Neural cell (in vitro differentiated cells): Measurements from ENCODE around the gene CACNA1H.

ENCODE experiments used
- EP300 ChIP-seq: fragments of 450-650 bp; conservative IDR thresholded peaks from 2 replicates; pipeline ENCODE4 v1.6.1; 2014; ENCODE audit warnings: antibody characterized with exemption, mild to moderate bottlenecking, moderate library complexity; ENCODE audit not compliant: poor library complexity, severe bottlenecking
- MXI1 ChIP-seq: fragments of 450-650 bp; conservative IDR thresholded peaks from 2 replicates; pipeline ENCODE4 v1.6.1; 2014; ENCODE audit warnings: antibody characterized with exemption, mild to moderate bottlenecking; ENCODE audit not compliant: poor library complexity, severe bottlenecking
- TF ChIP-seq, protein P1 (sequence below): fragments of 450-650 bp; IDR thresholded peaks from 2 replicates; pipeline ENCODE4 v1.5.1; 2014; ENCODE audit warnings: antibody characterized with exemption, mild to moderate bottlenecking, moderate library complexity; ENCODE audit not compliant: poor library complexity, severe bottlenecking

DNA sequence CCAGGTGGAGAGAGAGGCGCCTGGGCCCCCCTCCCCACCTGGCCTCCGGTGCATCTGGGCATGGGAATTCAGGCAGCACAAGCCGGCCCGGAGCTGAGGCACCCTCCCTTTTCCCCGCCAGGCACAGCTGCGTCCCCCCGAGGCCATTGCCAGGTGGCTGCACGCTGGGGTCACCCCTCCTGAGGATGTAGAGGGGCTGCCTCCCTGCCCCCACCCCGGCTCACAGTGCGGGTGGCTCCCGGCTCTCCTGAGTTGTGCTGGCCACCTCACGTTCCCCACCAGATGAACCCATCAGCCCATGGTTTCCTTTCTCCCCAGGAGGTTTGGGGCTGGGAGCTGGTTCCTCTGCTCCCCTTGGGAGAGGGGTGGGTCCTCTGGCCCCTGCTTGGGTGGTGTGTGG, 12.6 kb downstream of the CACNA1H start:
- TF ChIP-seq EP300 = no peak
- TF ChIP-seq, protein P1, sequence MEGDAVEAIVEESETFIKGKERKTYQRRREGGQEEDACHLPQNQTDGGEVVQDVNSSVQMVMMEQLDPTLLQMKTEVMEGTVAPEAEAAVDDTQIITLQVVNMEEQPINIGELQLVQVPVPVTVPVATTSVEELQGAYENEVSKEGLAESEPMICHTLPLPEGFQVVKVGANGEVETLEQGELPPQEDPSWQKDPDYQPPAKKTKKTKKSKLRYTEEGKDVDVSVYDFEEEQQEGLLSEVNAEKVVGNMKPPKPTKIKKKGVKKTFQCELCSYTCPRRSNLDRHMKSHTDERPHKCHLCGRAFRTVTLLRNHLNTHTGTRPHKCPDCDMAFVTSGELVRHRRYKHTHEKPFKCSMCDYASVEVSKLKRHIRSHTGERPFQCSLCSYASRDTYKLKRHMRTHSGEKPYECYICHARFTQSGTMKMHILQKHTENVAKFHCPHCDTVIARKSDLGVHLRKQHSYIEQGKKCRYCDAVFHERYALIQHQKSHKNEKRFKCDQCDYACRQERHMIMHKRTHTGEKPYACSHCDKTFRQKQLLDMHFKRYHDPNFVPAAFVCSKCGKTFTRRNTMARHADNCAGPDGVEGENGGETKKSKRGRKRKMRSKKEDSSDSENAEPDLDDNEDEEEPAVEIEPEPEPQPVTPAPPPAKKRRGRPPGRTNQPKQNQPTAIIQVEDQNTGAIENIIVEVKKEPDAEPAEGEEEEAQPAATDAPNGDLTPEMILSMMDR = no peak
- TF ChIP-seq MXI1 = no peak
